ENCODE data around the gene CD300LB. TPM values are rescaled to one million over a fixed set of nuclear protein-coding genes. Genes with fewer than 3 reads are reported as not detected.

CD300LB gene
- total RNA-seq, 2 experiments from 2014 or later, result not detected

DNA sequence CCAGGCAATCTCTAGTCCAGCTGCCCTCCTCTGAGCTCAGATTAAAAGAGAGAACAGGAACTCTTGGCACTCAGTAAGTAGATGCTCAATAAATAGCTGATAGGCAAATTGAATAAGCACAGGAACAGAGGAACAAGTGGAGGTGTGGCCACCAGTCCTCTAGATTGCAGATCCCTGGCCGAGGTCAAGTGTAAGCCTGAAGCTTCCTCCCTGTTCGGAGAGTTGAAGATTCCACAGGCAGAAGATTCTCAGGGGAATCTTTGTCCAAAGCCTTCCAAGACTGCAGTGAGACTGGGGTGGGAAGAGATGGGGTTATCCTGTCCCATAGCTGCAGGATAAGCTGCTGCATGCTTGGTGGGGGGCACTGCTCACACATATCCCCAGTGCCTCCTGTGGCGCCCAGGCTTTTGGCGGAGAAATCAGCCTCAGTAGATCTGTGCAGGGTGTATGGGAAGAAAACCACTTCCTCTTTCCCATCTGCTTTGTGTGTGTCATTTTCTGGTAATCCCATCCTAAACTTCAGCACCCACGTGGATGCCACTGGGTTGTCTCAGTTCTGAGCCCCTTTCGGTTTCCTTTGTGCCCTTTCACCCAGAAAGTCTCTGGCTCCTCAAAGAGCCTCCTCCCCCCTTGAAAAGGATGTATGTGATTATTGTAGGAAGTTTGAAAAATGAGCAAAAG is 52.7 kb downstream of the CD300LB start:
- Mint-ChIP-seq H3K27me3 (ENCODE audit: low read depth) (no peaks in the 10 kb centered on the region), H3K36me3 (ENCODE audit: low read depth) (peaks cover 8% of the 10 kb centered on the region), H3K4me3 (no peak overlapping the region), H3K27ac (peak overlapping the region; percentile 30), H3K4me1 (ENCODE audit: low read depth) (peaks cover 32% of the 10 kb centered on the region), H3K9me3 (peaks cover 17% of the 10 kb centered on the region)
- intact Hi-C loops (cut with micrococcal nuclease), result no loop called here
- CTCF ChIA-PET, result interaction anchor here (1.1 to 1.5 kb wide), 4 partner anchors 15 to 111 kb away, joined by 3 to 8 read pairs (median 6); partner anchors contain the start of gene GPR142
- DNase-seq, result peak; percentile 64

DNA sequence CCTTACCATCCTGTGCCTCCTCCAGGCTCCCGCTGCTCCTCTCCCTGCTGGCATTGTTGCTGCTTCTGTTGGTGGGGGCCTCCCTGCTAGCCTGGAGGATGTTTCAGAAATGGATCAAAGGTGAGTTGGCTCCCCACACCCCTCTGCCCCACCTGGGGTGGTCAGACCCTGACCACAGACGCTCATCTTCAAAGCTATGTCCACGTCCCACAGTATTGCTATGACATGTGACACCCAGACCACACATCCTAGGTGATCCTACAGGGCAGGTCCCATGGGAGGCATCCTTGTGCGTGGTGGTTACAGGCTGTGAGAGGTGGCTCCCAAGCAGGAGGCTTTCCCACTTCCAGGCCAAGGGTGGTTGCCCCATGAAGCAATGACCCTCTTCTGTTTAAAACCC is 53.9 kb downstream of the CD300LB start:
- Mint-ChIP-seq H3K27me3 (ENCODE audit: low read depth) (no peaks in the 10 kb centered on the region), H3K4me1 (ENCODE audit: low read depth) (peaks cover 35% of the 10 kb centered on the region), H3K36me3 (ENCODE audit: low read depth) (peaks cover 8% of the 10 kb centered on the region), H3K9me3 (peaks cover 17% of the 10 kb centered on the region), H3K27ac (no peak overlapping the region), H3K4me3 (no peak overlapping the region)
- intact Hi-C loops (cut with micrococcal nuclease), result no loop called here
- CTCF ChIA-PET, result interaction anchor here (1.3 kb wide), 1 partner anchor 93 kb away, joined by 3 read pairs; no protein-coding TSS in a partner anchor
- no peak for DNase-seq

DNA sequence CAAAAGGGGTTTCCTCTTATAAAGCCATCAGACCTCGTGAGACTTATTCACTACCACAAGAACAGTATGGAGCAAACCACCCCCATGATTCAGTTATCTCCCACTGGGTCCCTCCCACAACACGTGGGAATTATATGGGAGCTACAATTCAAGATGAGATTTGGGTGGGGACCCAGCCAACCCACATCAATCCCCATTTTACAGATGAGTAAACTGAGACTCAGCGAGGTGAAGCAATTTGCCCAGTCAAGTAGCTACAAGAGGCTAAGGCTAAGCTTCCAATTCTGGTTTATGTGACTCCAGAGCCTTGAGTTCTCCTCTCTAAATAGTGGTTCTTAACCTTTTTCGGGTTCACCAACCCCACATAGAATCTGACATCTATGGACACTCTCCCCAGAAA is 56.1 kb downstream of the CD300LB start:
- no peak overlapping the region for H3K4me3 Mint-ChIP-seq
- H3K36me3 Mint-ChIP-seq (ENCODE audit: low read depth), result peaks cover 8% of the 10 kb centered on the region
- CTCF ChIA-PET, result interaction anchor here (1.0 kb wide), 1 partner anchor 17 kb away, joined by 4 read pairs; no protein-coding TSS in a partner anchor
- intact Hi-C loops (cut with micrococcal nuclease), result no loop called here
- DNase-seq, result no peak
- peaks cover 35% of the 10 kb centered on the region for H3K4me1 Mint-ChIP-seq (ENCODE audit: low read depth)
- no peak overlapping the region for H3K27ac Mint-ChIP-seq
- no peaks in the 10 kb centered on the region for H3K27me3 Mint-ChIP-seq (ENCODE audit: low read depth)
- peaks cover 17% of the 10 kb centered on the region for H3K9me3 Mint-ChIP-seq

DNA sequence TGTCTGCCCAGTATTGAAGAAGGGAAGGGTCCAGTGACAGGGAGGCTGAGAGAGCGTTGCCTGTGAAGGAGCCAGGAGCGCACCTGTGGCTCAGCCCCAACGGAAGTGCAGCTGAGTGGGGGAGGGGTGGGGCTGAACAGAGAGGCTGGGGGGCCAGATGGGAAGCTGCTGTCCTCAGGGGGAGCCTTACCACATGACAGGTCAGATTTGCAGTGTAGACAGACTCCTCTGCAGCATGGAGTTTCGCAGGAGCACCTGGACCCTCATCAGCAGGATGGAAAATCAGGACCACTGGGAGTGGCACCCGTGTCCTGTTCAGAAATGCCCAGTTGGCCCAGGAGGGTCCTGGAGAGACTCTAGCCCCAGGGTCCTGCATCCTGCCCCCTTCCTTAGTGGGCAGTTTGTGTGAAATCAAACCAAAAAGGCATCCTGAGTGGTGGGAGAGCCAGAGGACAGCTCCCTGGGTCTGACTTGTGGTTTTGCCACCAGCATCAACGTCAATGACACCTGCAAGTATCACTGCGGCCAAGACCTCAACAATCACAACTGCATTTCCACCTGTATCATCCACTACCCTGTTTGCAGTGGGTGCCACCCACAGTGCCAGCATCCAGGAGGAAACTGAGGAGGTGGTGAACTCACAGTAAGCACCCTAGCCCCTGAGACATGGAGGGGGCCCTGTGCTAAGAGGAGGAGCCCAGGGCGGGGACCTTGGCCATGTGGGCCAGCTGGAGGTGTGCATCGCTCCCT is 57.1 kb downstream of the CD300LB start:
- no peak overlapping the region for H3K4me3 Mint-ChIP-seq
- intact Hi-C loops (cut with micrococcal nuclease), result no loop called here
- peak; percentile 48 for DNase-seq
- peaks cover 17% of the 10 kb centered on the region for H3K9me3 Mint-ChIP-seq
- no peaks in the 10 kb centered on the region for H3K27me3 Mint-ChIP-seq (ENCODE audit: low read depth)
- CTCF ChIA-PET, result no interaction called here
- H3K36me3 Mint-ChIP-seq (ENCODE audit: low read depth), result peaks cover 8% of the 10 kb centered on the region
- no peak overlapping the region for H3K27ac Mint-ChIP-seq
- H3K4me1 Mint-ChIP-seq (ENCODE audit: low read depth), result peaks cover 27% of the 10 kb centered on the region

DNA sequence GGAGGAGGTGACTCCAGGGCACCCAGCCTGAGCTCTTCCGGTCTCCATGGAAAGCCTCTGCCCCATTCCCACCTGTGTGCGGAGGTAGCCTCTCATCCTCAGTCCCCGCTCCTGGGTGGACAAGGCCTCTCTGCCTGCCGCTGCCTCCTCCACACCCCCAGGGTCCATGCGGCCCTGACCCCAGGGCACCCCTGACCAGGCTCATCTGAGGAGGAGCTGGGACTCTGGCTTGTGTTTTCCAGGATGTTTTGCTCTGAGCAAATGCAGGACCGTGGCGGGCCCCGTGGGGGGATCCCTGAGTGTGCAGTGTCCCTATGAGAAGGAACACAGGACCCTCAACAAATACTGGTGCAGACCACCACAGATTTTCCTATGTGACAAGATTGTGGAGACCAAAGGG is 58.0 kb downstream of the CD300LB start:
- Mint-ChIP-seq H3K27ac (no peak overlapping the region), H3K27me3 (ENCODE audit: low read depth) (no peaks in the 10 kb centered on the region), H3K4me3 (no peak overlapping the region), H3K4me1 (ENCODE audit: low read depth) (peaks cover 17% of the 10 kb centered on the region), H3K9me3 (peaks cover 17% of the 10 kb centered on the region), H3K36me3 (ENCODE audit: low read depth) (peaks cover 8% of the 10 kb centered on the region)
- intact Hi-C loops (cut with micrococcal nuclease), result no loop called here
- no peak for DNase-seq
- CTCF ChIA-PET, result no interaction called here

DNA sequence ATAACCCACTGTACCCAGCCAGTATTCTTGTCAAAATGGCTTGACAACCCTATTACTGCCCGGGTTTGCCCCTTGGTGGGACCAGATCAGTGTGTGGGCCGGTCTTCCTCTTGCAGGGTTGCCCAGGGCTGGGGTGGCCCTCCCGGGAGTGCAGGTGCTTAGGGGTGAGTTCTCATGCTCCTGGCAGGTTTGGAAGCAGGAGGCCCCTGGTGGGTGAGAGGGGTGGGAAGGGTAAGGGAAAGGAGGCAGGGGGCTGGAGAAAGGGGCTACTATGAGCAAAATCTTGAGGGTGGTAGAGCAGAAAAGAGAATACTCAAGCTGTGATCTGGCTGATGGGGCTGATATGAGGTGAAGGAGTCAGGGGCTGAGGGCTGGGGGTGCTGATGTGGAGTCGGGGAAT is 58.4 kb downstream of the CD300LB start:
- Mint-ChIP-seq H3K36me3 (ENCODE audit: low read depth) (peaks cover 8% of the 10 kb centered on the region), H3K27me3 (ENCODE audit: low read depth) (no peaks in the 10 kb centered on the region), H3K4me1 (ENCODE audit: low read depth) (peaks cover 15% of the 10 kb centered on the region), H3K9me3 (peaks cover 17% of the 10 kb centered on the region), H3K4me3 (no peak overlapping the region), H3K27ac (no peak overlapping the region)
- intact Hi-C loops (cut with micrococcal nuclease), result no loop called here
- CTCF ChIA-PET, result interaction anchor here (2.1 kb wide), 1 partner anchor 15 kb away, joined by 11 read pairs; no protein-coding TSS in a partner anchor
- no peak for DNase-seq

DNA sequence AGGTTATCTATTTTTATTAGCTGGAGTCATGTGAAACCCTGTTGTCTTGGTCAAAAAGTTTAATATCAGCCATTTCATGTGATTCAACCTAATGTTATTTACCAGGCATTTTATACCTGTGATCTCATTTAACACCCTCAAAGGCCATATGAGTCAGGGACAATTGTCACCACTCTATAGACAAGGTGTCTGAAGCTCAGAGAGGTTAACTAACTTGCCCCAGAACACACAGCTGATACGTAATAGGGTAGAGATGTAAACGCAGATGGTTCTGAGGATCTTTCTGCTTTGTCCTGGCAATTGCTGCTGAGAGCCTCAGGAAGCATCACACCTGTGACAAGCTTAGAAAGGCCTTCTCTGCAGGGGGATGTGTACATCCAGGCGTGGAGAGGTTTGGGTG is 59.9 kb downstream of the CD300LB start:
- DNase-seq, result no peak
- Mint-ChIP-seq H3K4me3 (no peak overlapping the region), H3K4me1 (ENCODE audit: low read depth) (peaks cover 21% of the 10 kb centered on the region), H3K9me3 (peaks cover 12% of the 10 kb centered on the region), H3K27ac (no peak overlapping the region), H3K36me3 (ENCODE audit: low read depth) (peaks cover 8% of the 10 kb centered on the region), H3K27me3 (ENCODE audit: low read depth) (no peaks in the 10 kb centered on the region)
- CTCF ChIA-PET, result interaction anchor here (0.8 to 2.1 kb wide), 5 partner anchors 9 to 103 kb away, joined by 3 to 11 read pairs (median 5); no protein-coding TSS in a partner anchor
- intact Hi-C loops (cut with micrococcal nuclease), result no loop called here

Other genes starting within 250 kb of the CD300LB start
- gene KIF19, start 205.2 kb downstream of the CD300LB start, total RNA-seq, result not detected
- gene BTBD17, start 169.6 kb downstream of the CD300LB start, total RNA-seq, result not detected
- gene GPR142, start 164.0 kb downstream of the CD300LB start, total RNA-seq, result not detected
- not detected for gene GPRC5C, start 99.4 kb downstream of the CD300LB start, total RNA-seq
- gene CD300A, start 64.8 kb downstream of the CD300LB start, total RNA-seq, result 1 to 10 TPM; 1.3 to 1.8 TPM
- not detected for gene CD300C, start 14.6 kb upstream of the CD300LB start, total RNA-seq
- not detected for gene CD300H, start 36.0 kb upstream of the CD300LB start, total RNA-seq
- gene CD300LD, start 60.8 kb upstream of the CD300LB start, total RNA-seq, result not detected
- gene CD300E, start 92.3 kb upstream of the CD300LB start, total RNA-seq, result not detected
- gene CD300LF, start 181.4 kb upstream of the CD300LB start, total RNA-seq, result not detected
- 1 to 10 TPM; 2.1 to 2.3 TPM for gene RAB37, start 205.8 kb upstream of the CD300LB start, total RNA-seq
- gene NHERF1, start 217.2 kb upstream of the CD300LB start, total RNA-seq, result 10 to 100 TPM; 70.8 to 77.6 TPM
- 10 to 100 TPM; 42.1 to 43.9 TPM for gene NAT9, start 244.9 kb upstream of the CD300LB start, total RNA-seq